22Rv1 (cell line): ENCODE results near the gene MAP2K7.

ENCODE experiments used
- CTCF ChIP-seq: fragments of 450-650 bp; IDR thresholded peaks from 2 replicates; pipeline ENCODE4 v1.5.1; 2017; ENCODE audit warnings: mild to moderate bottlenecking
- ZFX ChIP-seq: fragments of 450-650 bp; IDR thresholded peaks from 2 replicates; pipeline ENCODE4 v1.6.1; 2017; ENCODE audit warnings: antibody characterized with exemption, borderline replicate concordance

- TF ChIP-seq CTCF = no peak
- TF ChIP-seq ZFX = no peak
These were observed 21.8 kb upstream of the MAP2K7 start for GRCh38 chr19:7881910-7882309.
